WTC11 (cell line): ENCODE results near the gene ANGEL2.

Source experiments
- ATF2 ChIP-seq: sonication (generic); formaldehyde crosslinking; IDR thresholded peaks from 2 replicates; pipeline ENCODE4 v1.8.1; 2022; ENCODE audit warnings: low read depth, missing genetic modification reagents, borderline replicate concordance
- FOXP4 ChIP-seq: sonication (generic); formaldehyde crosslinking; IDR thresholded peaks from 2 replicates; pipeline ENCODE4 v1.8.0; 2022; ENCODE audit warnings: mild to moderate bottlenecking, missing genetic modification reagents
- ZNF416 ChIP-seq: fragments of 250-450 bp; sonication (Bioruptor Pico); IDR thresholded peaks from 2 replicates; pipeline ENCODE4 v1.9.0; 2021; ENCODE audit warnings: mild to moderate bottlenecking, inconsistent platforms
- TF ChIP-seq, protein P1 (sequence below): sonication (generic); formaldehyde crosslinking; IDR thresholded peaks from 2 replicates; pipeline ENCODE4 v1.8.0; 2022; ENCODE audit warnings: mild to moderate bottlenecking, missing genetic modification reagents
- TF ChIP-seq, protein P2 (sequence below): fragments of 200-600 bp; IDR thresholded peaks from 2 replicates; pipeline ENCODE4 v1.8.0; 2022; ENCODE audit warnings: antibody characterized with exemption

DNA sequence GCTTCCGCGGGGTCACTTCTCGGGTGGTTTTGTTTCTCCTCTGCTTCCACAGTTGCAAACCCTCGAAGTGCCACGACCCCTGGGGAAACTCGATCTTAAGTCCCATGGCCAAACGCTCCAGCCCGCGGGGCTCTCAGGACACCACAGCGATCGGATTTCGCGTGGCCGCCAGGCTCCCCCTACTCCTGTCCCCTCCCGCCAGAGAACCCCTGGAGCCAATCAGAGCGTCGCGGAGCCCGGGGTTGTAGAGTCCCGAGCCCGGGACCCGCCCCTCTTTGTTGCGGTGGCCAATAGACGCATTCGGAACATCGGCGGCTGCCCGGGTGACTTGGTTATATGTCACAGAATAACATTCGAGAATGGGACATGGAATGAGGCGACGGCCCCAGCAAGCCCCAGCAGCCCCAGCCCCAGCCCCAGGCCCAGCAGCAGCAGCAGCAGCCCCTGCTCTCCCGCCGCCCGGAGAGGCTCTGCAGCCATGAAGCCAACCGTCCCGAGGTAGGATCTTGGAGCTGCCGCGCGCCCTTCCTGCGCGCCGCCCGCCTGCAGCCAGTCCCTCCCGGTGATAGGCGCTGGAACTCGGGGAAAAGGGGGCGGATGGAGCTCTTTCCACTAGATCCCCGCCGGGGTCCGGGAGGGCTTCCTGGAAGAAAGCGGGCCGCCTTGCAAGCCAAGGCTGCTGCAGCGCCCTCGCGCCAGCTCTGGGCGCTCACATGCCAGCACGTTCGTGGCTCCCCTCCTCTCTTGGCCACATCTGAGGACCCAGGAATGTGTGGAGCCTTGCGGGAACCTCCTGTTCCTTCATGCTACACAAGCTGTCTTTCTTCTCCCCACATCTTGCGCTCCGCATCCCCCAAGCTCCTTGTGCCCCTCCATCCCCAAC, 65.2 kb downstream of the ANGEL2 start, which contains the start of gene VASH2:
- TF ChIP-seq, protein P1, sequence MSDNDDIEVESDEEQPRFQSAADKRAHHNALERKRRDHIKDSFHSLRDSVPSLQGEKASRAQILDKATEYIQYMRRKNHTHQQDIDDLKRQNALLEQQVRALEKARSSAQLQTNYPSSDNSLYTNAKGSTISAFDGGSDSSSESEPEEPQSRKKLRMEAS (CRISPR knock-in tag) = no peak
- TF ChIP-seq ATF2 (CRISPR knock-in tag) (no peak), ZNF416 (CRISPR knock-in tag) (no peak), FOXP4 (CRISPR knock-in tag) (no peak; the same call in 1 of the 2 replicates)
- TF ChIP-seq, protein P2, sequence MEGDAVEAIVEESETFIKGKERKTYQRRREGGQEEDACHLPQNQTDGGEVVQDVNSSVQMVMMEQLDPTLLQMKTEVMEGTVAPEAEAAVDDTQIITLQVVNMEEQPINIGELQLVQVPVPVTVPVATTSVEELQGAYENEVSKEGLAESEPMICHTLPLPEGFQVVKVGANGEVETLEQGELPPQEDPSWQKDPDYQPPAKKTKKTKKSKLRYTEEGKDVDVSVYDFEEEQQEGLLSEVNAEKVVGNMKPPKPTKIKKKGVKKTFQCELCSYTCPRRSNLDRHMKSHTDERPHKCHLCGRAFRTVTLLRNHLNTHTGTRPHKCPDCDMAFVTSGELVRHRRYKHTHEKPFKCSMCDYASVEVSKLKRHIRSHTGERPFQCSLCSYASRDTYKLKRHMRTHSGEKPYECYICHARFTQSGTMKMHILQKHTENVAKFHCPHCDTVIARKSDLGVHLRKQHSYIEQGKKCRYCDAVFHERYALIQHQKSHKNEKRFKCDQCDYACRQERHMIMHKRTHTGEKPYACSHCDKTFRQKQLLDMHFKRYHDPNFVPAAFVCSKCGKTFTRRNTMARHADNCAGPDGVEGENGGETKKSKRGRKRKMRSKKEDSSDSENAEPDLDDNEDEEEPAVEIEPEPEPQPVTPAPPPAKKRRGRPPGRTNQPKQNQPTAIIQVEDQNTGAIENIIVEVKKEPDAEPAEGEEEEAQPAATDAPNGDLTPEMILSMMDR = no peak
